BE2C (cell line): ENCODE measurements around the gene DCLK2. TPM values are rescaled to one million over a fixed set of nuclear protein-coding genes. Genes with fewer than 3 reads are reported as not detected.
A peak's percentile ranks its signal among the peaks of the same experiment; 100 is the strongest.

Experiments used
- DNase-seq: peaks from one replicate; pipeline ENCODE4 v3.0.0-alpha.2; 2020
- H3K27me3 ChIP-seq: fragments of 250-450 bp; sonication (Bioruptor Pico); 2 replicates; pipeline ENCODE4 v1.5.1; 2020; ENCODE audit warnings: mild to moderate bottlenecking
- H3K36me3 ChIP-seq: fragments of 250-450 bp; sonication (Bioruptor Pico); 2 replicates; pipeline ENCODE4 v1.5.1; 2020; ENCODE audit warnings: mild to moderate bottlenecking
- H3K4me1 ChIP-seq: fragments of 250-450 bp; sonication (Bioruptor Pico); 2 replicates; pipeline ENCODE4 v1.5.1; 2020
- H3K4me3 ChIP-seq: 2 replicates; pipeline ENCODE4 v1.5.1; 2011; ENCODE audit warnings: low read depth, low read length
- H3K9me3 ChIP-seq: fragments of 250-450 bp; sonication (Bioruptor Pico); 2 replicates; pipeline ENCODE4 v1.5.1; 2020
- CTCF ChIP-seq: IDR thresholded peaks from 2 replicates; pipeline ENCODE4 v1.5.1; 2012; ENCODE audit warnings: mild to moderate bottlenecking, low read depth, low read length
- polyA plus RNA-seq: library from polyadenylated mRNA; unstranded; fragments of >200 nt; gene quantifications from one replicate; pipeline ENCODE4 v1.2.1, GENCODE V29; 2012; ENCODE audit warnings: low read depth, missing spikeins; ENCODE audit not compliant: insufficient read length, insufficient read depth

The DCLK2 gene
- polyA plus RNA-seq: 6.8 TPM

GRCh38 chr4:150078041-150078578 lies at the start of gene DCLK2:
TSS of gene DCLK2 (plus strand) at chr4:150078445. CDS start at chr4:150079028, 583 bp downstream.
- DNase-seq: peak; percentile 86
- Histone ChIP-seq H3K4me3 (peak within 1 kb of the TSS; percentile 80), H3K27me3 (no peaks in the 10 kb centered on the region), H3K9me3 (no peaks in the 10 kb centered on the region), H3K4me1 (peaks cover 5% of the 10 kb centered on the region), H3K36me3 (no peaks in the 10 kb centered on the region)
- TF ChIP-seq CTCF: no peak

DNA sequence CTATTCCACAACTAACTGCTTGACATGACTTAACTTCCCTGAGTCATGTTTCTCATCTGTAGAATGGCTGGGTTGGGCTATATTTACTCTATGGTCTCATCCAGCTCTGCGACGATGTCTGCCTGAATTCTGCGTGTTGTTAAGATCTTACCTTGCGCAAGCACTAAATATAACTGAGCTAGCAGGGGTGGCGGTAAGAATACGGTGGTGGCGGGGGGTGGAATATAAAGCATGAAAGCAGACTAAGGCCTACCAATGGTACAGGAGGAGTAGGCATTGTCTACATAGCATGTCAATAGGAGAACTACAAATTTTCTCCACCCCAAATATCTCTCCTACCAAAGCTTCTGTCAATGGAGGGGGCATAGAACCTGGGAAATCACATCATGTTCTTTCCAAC lies 45.7 kb upstream of the DCLK2 start:
- Histone ChIP-seq H3K9me3 (no peaks in the 10 kb centered on the region), H3K4me1 (peaks cover 9% of the 10 kb centered on the region), H3K36me3 (no peaks in the 10 kb centered on the region), H3K27me3 (no peaks in the 10 kb centered on the region), H3K4me3 (no peak overlapping the region)
- no peak for TF ChIP-seq CTCF
- DNase-seq: no peak

DNA sequence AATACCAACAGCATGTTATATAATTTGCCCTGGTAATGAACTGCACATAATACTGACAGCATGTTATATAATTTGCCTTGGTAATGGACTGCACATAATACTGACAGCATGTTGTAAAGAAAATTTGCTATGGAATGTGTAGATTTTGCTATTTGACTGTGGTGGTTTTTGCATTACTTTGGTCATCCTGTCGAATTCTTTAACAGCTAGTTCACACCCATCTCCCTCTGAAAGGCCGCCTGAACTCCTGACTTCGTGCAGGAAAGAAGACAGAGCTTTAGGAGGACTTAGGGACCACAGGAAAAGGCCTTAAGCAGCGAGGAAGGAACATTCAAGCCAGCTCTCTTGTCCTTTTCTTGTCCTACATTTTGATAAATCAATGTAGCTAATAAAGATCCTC lies 45.2 kb upstream of the DCLK2 start:
- H3K27me3 ChIP-seq: no peaks in the 10 kb centered on the region
- no peak for TF ChIP-seq CTCF

DNA sequence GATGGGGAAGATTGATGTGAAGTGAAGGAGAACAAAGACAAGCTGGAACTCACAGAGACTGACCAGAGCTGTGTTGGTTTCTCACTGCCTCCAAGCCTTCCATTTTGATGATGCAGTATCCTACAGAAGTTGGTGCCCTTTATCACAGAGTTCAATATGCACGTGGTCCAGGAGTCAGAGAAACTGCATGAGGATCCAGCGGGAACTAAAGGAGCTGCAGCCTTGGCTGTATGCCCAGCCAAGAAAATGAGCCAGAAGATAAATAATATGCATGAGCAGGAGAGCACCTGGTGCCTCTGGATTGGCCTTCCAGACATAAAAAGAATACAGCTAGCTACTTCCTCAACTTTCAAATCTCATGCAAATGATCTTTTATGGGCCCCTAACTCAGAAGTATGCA lies 44.3 kb upstream of the DCLK2 start:
- H3K4me1 ChIP-seq: peaks cover 9% of the 10 kb centered on the region
- H3K4me3 ChIP-seq: no peak overlapping the region
- no peak for TF ChIP-seq CTCF
- H3K27me3 ChIP-seq: no peaks in the 10 kb centered on the region
- DNase-seq: peak; percentile 52
- no peaks in the 10 kb centered on the region for H3K9me3 ChIP-seq
- H3K36me3 ChIP-seq: no peaks in the 10 kb centered on the region

More for the DNA sequence above, 45.2 kb upstream of the DCLK2 start:
- no peak for DNase-seq
- H3K4me3 ChIP-seq: no peak overlapping the region
- H3K9me3 ChIP-seq: no peaks in the 10 kb centered on the region
- no peaks in the 10 kb centered on the region for H3K36me3 ChIP-seq
- peaks cover 9% of the 10 kb centered on the region for H3K4me1 ChIP-seq

DNA sequence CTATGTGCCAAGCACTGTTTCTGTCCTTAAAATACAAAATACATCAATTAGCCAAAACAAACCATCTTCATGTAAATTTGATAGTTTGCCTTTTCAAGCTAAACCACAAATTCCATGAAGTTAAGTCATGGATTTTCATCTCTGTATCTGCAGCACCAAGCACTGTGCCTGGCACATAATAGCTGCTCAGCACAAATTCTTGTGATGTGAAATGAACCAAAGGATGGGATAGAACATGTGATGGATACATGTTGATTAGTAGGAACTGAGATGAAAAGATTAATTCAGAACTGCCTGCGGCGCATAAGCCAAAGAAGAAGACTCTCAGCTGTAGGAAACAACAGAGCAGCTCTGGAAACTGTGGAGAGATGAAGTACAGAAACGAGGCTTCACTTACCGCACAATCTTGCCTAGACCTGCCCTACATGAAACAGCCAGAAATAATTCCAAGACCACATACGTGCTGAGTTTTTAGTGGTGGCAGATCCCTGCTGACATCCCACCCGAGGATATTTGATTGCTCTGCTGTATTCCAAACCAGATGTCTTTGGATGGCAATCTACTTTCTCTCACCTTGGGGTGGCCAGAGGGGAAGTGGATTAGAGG lies 40.9 kb upstream of the DCLK2 start:
- no peak for TF ChIP-seq CTCF
- no peak for DNase-seq
- Histone ChIP-seq H3K4me3 (no peak overlapping the region), H3K4me1 (peaks cover 9% of the 10 kb centered on the region), H3K36me3 (no peaks in the 10 kb centered on the region), H3K27me3 (no peaks in the 10 kb centered on the region), H3K9me3 (no peaks in the 10 kb centered on the region)

GRCh38 chr4:150038335-150039076 lies 39.7 kb upstream of the DCLK2 start:
- Histone ChIP-seq H3K36me3 (no peaks in the 10 kb centered on the region), H3K27me3 (no peaks in the 10 kb centered on the region), H3K9me3 (no peaks in the 10 kb centered on the region), H3K4me3 (no peak overlapping the region), H3K4me1 (peaks cover 9% of the 10 kb centered on the region)
- DNase-seq: no peak
- no peak for TF ChIP-seq CTCF
